ENCODE measurements around the gene LMF2.

Gene LMF2

DNA sequence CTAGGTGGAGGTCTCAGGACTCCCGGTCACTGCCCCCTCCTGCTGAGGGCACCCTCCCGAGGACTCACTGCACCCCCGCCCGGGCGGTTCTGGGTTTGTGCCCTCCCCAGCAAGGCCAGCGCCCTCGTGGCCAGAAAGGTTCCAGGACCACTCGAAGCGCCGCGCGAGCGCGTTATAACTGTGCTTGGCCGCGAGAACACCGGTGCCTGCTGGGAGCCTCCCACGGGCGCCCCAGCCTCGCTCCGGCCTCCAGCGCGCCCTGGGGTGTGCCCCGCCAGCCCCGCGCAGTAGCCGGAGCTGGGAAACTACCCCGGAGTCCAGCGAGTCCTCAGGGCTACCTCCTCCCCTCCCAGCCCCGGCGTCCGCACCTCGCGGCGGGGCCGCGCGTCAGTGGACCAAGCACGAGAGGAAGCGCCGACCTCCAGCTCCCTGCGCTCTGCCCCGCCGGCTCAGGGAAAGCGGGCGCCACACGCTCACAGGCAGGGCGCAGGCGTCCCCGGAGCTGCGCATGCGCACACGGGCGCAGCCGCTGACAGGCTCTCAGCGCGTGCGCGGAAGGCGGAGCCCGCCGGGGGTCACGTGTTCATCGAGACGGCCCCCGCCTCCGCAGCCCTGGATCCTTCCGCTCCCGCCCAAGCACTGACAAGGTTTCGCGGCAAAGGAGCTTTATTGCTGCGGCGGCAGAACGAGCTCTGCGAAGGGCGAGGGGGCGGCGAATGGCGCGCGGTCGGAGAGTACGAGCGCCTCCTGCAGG lies 17.8 kb upstream of the LMF2 start, which contains the start of gene SCO2:
Gene SCO2 (minus strand): TSS at position 495 of the 754 bp plus-strand sequence. CDS start 1,187 bp downstream, outside the sequence.
- TF ChIP-seq, protein P1, sequence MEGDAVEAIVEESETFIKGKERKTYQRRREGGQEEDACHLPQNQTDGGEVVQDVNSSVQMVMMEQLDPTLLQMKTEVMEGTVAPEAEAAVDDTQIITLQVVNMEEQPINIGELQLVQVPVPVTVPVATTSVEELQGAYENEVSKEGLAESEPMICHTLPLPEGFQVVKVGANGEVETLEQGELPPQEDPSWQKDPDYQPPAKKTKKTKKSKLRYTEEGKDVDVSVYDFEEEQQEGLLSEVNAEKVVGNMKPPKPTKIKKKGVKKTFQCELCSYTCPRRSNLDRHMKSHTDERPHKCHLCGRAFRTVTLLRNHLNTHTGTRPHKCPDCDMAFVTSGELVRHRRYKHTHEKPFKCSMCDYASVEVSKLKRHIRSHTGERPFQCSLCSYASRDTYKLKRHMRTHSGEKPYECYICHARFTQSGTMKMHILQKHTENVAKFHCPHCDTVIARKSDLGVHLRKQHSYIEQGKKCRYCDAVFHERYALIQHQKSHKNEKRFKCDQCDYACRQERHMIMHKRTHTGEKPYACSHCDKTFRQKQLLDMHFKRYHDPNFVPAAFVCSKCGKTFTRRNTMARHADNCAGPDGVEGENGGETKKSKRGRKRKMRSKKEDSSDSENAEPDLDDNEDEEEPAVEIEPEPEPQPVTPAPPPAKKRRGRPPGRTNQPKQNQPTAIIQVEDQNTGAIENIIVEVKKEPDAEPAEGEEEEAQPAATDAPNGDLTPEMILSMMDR (IDR thresholded peaks at IDR 0.05): no peak
- peak within 1 kb of the TSS; percentile 64 to 95 for H3K27ac ChIP-seq
- DNase-seq (ENCODE audit: low spot score): peak; percentile 95
- peak within 1 kb of the TSS; percentile 86 for H3K4me3 ChIP-seq

DNA sequence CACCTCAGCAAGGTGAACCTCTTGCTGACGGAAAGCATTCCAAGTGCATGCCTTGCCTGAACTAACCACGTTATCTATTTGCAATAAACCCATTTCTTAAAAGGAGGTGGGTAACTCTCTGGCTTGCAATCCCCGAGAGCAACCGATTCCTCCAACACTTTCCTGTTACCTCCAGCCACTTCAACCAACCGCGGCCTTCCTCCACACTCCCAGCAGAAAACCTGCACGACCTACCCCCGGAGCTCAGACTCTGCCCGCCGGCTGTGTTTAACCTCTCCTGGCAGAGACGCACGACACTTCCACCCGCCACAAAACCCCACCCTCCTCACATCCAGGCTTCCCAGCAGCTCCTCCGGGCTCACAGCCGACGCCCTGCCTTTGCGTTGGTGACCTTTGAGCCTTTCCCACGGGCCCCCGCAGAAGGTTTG lies 17.2 kb upstream of the LMF2 start:
- Histone ChIP-seq H3K27ac (peak overlapping the region; percentile 64 to 95), H3K4me3 (peak overlapping the region; percentile 86)
- TF ChIP-seq, protein P1 (IDR thresholded peaks at IDR 0.05): no peak
- no peak for DNase-seq (ENCODE audit: low spot score)

DNA sequence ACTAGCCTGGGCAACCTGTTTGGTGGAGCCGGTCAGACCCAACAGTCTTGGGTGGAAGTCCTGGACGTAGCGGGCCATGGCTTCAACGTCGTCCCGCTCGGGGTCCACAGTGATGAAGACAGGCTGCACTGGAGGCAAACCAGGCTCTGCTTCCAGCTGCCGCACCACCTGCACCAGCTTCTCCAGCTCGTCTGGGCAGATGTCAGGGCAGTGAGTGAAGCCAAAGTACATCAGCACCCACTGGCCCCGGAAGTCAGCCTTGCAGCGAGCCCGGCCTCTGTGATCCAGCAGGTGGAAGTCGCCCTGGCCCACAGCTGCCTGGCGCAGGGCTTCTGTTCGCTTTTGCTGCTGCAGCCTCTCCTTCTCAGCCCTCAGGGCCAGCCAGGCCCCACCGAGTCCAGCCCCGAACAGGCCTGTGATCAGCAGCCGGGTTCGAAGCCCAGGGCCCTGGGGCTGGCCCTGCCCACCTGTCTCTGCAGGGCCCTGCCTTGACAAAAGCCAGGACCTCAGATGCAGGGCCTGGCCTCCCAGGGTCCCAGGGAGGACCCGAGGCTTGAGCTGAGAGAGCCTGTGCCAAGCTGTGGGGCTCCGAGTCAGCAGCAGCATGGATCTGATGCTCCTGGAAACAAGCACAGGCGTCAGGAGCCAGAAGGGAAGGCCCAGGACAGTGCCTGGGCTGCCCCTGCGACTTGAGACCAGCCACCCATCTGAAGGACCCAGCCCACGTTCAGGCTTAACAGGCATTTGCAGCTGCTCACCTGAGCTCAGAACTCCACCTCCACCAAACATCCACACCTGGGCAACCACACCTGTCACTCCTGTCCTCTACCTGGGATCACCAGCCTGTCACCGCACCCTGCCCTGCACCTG lies 16.5 kb upstream of the LMF2 start:
- TF ChIP-seq, protein P1 (IDR thresholded peaks at IDR 0.05): no peak
- peak; percentile 75 for DNase-seq (ENCODE audit: low spot score)
- Histone ChIP-seq H3K27ac (no peak overlapping the region), H3K4me3 (peak overlapping the region; percentile 86)

DNA sequence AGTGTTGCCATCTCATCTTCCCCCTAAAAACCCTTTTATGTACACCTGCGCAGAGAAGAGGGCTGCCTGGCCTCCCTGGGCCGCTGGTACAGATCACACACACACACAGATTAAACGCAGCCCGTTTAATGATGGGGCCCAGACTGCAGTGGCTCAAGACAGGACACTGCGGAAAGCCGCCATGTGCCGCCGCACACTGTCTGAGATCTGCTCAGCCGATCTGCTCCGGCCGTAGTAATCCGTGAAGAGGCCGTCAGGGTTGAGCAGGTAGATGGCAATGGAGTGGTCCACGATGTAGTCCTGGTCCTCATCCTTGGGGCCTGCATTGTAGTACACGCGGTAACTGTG lies 15.9 kb upstream of the LMF2 start:
- no peak overlapping the region for H3K27ac ChIP-seq
- no peak for DNase-seq (ENCODE audit: low spot score)
- no peak overlapping the region for H3K4me3 ChIP-seq
- TF ChIP-seq, protein P1 (IDR thresholded peaks at IDR 0.05): no peak

DNA sequence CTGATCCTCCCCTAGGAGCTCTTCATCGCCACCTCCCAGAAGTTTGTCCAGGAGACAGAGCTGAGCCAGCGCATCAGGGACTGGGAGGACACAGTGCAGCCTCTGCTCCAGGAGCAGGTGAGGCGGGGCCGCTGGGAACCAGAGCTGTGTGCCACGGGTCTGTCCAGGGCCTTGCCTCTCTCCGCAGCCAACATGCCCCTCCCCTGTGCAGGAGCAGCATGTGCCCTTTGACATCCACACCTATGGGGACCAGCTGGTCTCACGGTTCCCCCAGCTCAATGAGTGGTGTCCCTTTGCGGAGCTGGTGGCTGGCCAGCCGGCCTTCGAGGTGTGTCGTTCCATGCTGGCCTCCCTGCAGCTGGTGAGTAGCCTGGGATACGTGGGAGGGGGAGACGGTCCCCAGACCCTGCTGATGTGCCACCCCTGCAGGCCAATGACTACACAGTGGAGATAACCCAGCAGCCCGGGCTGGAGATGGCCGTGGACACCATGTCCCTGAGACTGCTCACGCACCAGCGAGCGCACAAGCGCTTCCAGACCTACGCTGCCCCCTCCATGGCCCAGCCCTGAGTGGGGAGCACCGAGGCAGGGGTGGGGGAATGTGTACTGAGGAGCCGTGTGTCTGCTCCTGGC lies 15.4 kb upstream of the LMF2 start:
- H3K27ac ChIP-seq: no peak overlapping the region
- TF ChIP-seq, protein P1 (IDR thresholded peaks at IDR 0.05): no peak
- H3K4me3 ChIP-seq: no peak overlapping the region
- DNase-seq (ENCODE audit: low spot score): peak; percentile 72

DNA sequence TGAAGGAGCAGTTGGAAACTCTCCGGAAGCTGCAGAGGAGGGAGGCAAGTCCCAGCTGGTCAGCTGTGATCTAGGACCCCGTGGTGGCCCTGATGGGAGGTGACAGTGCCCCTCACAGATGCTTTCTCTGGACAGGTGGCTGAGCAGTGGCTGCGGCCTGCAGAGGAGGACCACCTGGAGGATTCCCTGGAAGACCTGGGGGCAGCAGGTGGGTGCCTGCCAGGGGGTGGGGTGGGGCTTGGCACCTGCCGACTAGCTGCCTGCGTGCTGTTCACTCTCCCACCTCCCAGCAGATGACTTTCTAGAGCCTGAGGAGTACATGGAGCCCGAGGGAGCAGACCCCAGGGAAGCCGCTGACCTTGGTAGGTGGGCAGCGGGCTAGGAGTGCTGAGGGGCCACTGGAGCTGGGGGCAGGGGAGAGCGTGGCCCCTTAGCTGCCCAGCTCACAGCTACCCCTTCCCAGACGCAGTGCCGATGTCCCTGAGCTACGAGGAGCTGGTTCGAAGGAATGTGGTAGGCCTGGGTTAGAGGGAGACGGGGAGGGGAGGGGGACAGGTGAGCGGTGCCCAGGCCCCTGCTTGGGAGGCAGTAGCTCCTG lies 14.8 kb upstream of the LMF2 start:
- H3K27ac ChIP-seq: no peak overlapping the region
- peak; percentile 71 for DNase-seq (ENCODE audit: low spot score)
- TF ChIP-seq, protein P1 (IDR thresholded peaks at IDR 0.05): no peak
- no peak overlapping the region for H3K4me3 ChIP-seq

All from coronary artery (tissue), 2 donors.